22Rv1 (cell line): ENCODE data around the gene GALT.

Experiments
- ZFX ChIP-seq: fragments of 450-650 bp; IDR thresholded peaks from 2 replicates; pipeline ENCODE4 v1.6.1; 2017; ENCODE audit warnings: antibody characterized with exemption, borderline replicate concordance
- TF ChIP-seq, protein P1 (sequence below): fragments of 450-650 bp; IDR thresholded peaks from 2 replicates; pipeline ENCODE4 v1.5.1; 2017; ENCODE audit warnings: mild to moderate bottlenecking

DNA sequence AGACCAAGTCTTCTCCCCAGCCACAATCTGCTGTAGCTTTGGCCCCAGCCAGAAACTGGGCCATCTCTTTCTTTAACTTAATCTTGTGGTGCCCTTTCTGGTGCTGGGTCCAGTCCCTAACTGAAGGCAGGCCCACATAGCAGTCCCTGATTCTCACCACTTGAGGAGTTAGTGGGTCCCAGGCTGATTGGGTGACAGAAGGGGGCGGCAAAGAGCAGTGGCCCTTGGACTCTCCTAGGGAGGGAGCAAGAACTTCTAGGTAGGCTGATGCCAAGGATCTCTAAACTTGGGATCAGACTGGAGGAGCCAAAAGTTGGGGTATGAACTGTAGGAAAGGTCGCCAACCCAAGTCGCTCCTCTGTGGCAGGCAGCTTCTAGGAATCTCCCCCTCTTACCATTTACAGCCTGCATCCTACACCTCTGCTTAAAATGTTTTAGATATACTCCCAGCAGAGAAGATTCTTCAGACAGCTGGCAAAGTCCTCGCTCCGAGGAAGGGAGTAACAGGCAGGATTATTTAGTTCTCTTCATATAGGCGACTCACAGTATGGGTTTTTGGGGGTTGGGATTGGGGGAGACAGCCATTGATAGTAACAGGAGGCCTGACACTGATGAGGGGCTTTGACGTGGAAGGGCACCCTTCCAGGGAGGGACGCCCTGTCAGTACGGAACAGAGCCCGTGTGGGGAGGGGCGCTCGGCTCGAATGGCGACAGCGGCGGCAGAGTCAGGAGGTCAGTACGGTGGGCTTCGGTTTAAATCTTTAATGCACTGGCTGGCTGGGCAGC is 18.0 kb downstream of the GALT start:
- TF ChIP-seq, protein P1, sequence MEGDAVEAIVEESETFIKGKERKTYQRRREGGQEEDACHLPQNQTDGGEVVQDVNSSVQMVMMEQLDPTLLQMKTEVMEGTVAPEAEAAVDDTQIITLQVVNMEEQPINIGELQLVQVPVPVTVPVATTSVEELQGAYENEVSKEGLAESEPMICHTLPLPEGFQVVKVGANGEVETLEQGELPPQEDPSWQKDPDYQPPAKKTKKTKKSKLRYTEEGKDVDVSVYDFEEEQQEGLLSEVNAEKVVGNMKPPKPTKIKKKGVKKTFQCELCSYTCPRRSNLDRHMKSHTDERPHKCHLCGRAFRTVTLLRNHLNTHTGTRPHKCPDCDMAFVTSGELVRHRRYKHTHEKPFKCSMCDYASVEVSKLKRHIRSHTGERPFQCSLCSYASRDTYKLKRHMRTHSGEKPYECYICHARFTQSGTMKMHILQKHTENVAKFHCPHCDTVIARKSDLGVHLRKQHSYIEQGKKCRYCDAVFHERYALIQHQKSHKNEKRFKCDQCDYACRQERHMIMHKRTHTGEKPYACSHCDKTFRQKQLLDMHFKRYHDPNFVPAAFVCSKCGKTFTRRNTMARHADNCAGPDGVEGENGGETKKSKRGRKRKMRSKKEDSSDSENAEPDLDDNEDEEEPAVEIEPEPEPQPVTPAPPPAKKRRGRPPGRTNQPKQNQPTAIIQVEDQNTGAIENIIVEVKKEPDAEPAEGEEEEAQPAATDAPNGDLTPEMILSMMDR: peak; percentile 100
- TF ChIP-seq ZFX: no peak
